GM13977 (cell line): ENCODE data around the gene SPIRE1.

Experiments used
- DNase-seq: peaks from one replicate; pipeline ENCODE4 v3.0.0; 2012; ENCODE audit warnings: low spot score
- CTCF ChIP-seq: IDR thresholded peaks from 2 replicates; pipeline ENCODE4 v1.5.1; 2012; ENCODE audit warnings: mild to moderate bottlenecking, control low read depth; ENCODE audit not compliant: insufficient read depth; ENCODE audit errors: extremely low read depth, missing control alignments
- in situ Hi-C: fragments of 300-500 bp; cut with MboI; formaldehyde crosslinking; loops from one replicate; pipeline ENCODE4 v1.12.0; 2022; ENCODE audit warnings: low sequenced_read_pairs, low pct_unique_long_range_greater_than_20kb, mixed read lengths, inconsistent platforms; ENCODE audit not compliant: unreplicated experiment

Gene SPIRE1

GRCh38 chr18:12424252-12424651 lies 233.7 kb downstream of the SPIRE1 start:
- in situ Hi-C loops, result no loop called here
- no peak for TF ChIP-seq CTCF
- no peak for DNase-seq

GRCh38 chr18:12423820-12424219 lies 234.1 kb downstream of the SPIRE1 start:
- DNase-seq, result no peak
- in situ Hi-C loops, result no loop called here
- no peak for TF ChIP-seq CTCF

- in situ Hi-C loops, result no loop called here
- no peak for TF ChIP-seq CTCF
- no peak for DNase-seq
Observed at GRCh38 chr18:12423393-12423792, 234.5 kb downstream of the SPIRE1 start.

GRCh38 chr18:12422936-12423335 lies 235.0 kb downstream of the SPIRE1 start:
- no peak for DNase-seq
- in situ Hi-C loops, result no loop called here
- no peak for TF ChIP-seq CTCF

- TF ChIP-seq CTCF, result no peak
- in situ Hi-C loops, result no loop called here
- no peak for DNase-seq
Observed at GRCh38 chr18:12421732-12422131, 236.2 kb downstream of the SPIRE1 start.

GRCh38 chr18:12420821-12421421 lies 237.0 kb downstream of the SPIRE1 start:
- peak; percentile 48 for DNase-seq
- TF ChIP-seq CTCF, result no peak
- in situ Hi-C loops, result no loop called here

- in situ Hi-C loops, result no loop called here
- no peak for DNase-seq
- TF ChIP-seq CTCF, result no peak
Observed at GRCh38 chr18:12417687-12418086, 240.2 kb downstream of the SPIRE1 start.
